PFSK-1 (cell line): ENCODE measurements around the gene PCP4L1.

Source experiments
- POLR2AphosphoS5 ChIP-seq: IDR thresholded peaks from 2 replicates; pipeline ENCODE4 v1.6.1; 2012; ENCODE audit warnings: low read depth, mild to moderate bottlenecking, control low read depth, low read length, moderate library complexity
- TAF1 ChIP-seq: IDR thresholded peaks from 2 replicates; pipeline ENCODE4 v1.6.1; 2012; ENCODE audit warnings: low read length, control low read depth, borderline replicate concordance; ENCODE audit not compliant: insufficient read depth

DNA sequence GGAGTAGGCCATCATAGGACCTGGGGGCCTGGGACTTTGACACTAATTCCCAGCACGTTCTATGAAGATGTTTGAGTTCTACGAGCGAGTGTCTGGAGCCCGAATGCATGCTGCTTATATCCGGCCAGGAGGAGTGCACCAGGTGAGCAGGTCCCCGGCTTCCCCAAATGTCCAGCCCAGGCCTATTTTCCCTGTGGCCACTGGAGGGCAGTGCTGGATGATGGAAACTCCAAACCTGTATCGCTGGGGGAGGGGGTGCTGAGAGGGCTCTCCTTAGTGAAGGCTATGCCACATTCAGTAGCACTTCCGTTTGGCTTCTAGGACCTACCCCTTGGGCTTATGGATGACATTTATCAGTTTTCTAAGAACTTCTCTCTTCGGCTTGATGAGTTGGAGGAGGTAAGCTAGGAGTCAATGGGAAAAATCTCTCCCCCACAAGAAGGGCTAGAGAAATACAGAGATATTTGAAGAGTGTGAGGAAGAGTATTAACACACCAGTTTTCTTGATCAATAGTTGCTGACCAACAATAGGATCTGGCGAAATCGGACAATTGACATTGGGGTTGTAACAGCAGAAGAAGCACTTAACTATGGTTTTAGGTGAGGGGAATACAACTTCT is 48.6 kb upstream of the PCP4L1 start:
- no peak for TF ChIP-seq POLR2AphosphoS5
- no peak for TF ChIP-seq TAF1
